HepG2 (cell line): ENCODE measurements around the gene ABCC1. TPM values are rescaled to one million over a fixed set of nuclear protein-coding genes. Genes with fewer than 3 reads are reported as not detected.

ENCODE experiments used
- ATF6 ChIP-seq: sonication (generic); formaldehyde crosslinking; conservative IDR thresholded peaks from 2 replicates; pipeline ENCODE4 v1.4.0; 2020; ENCODE audit warnings: missing genetic modification reagents
- ELF1 ChIP-seq: sonication (generic); formaldehyde crosslinking; IDR thresholded peaks from 2 replicates; pipeline ENCODE4 v1.4.0; 2020; ENCODE audit warnings: missing genetic modification reagents
- FOSL1 ChIP-seq: sonication (generic); formaldehyde crosslinking; IDR thresholded peaks from 2 replicates; pipeline ENCODE4 v1.9.0; 2021; ENCODE audit warnings: missing genetic modification reagents, borderline replicate concordance
- KDM6A ChIP-seq: IDR thresholded peaks from 2 replicates; pipeline ENCODE4 v1.6.1; 2016; ENCODE audit warnings: low read depth
- MAX ChIP-seq: IDR thresholded peaks from 2 replicates; pipeline ENCODE4 v1.6.1; 2012; ENCODE audit warnings: inconsistent platforms
- MIXL1 ChIP-seq: IDR thresholded peaks from 2 replicates; pipeline ENCODE4 v1.6.1; 2016
- NRL ChIP-seq: sonication (generic); formaldehyde crosslinking; IDR thresholded peaks from 2 replicates; pipeline ENCODE4 v1.5.0; 2020; ENCODE audit warnings: missing genetic modification reagents, mild to moderate bottlenecking, moderate library complexity, borderline replicate concordance
- PAXIP1 ChIP-seq: sonication (generic); formaldehyde crosslinking; conservative IDR thresholded peaks from 2 replicates; pipeline ENCODE4 v1.4.0; 2020; ENCODE audit warnings: mild to moderate bottlenecking, missing genetic modification reagents, moderate library complexity
- SKI ChIP-seq: fragments of 450-650 bp; IDR thresholded peaks from one replicate; pipeline ENCODE4 v1.6.1; 2018; ENCODE audit warnings: mild to moderate bottlenecking; ENCODE audit not compliant: partially characterized antibody
- SPEN ChIP-seq: sonication (generic); formaldehyde crosslinking; IDR thresholded peaks from 2 replicates; pipeline ENCODE4 v1.5.1; 2020; ENCODE audit warnings: low read depth, mild to moderate bottlenecking, missing genetic modification reagents
- SRSF1 ChIP-seq: fragments of 200-400 bp; formaldehyde crosslinking; optimal IDR thresholded peaks from 2 replicates; pipeline ENCODE3; 2017; ENCODE audit warnings: mild to moderate bottlenecking, low read depth, low read length, moderate library complexity
- YY1 ChIP-seq: IDR thresholded peaks from 2 replicates; pipeline ENCODE4 v1.6.1; 2011; ENCODE audit warnings: low read length, low read depth, moderate library complexity, mild to moderate bottlenecking; ENCODE audit not compliant: insufficient read depth, insufficient replicate concordance
- ZBTB39 ChIP-seq: sonication (generic); formaldehyde crosslinking; IDR thresholded peaks from 2 replicates; pipeline ENCODE4 v1.5.0; 2020; ENCODE audit warnings: missing genetic modification reagents
- ZNF276 ChIP-seq: sonication (generic); formaldehyde crosslinking; IDR thresholded peaks from 2 replicates; pipeline ENCODE4 v1.4.0; 2020; ENCODE audit warnings: mild to moderate bottlenecking, low read depth, missing genetic modification reagents
- ZNF546 ChIP-seq: sonication (generic); formaldehyde crosslinking; conservative IDR thresholded peaks from 2 replicates; pipeline ENCODE4 v1.8.1; 2023; ENCODE audit warnings: mild to moderate bottlenecking, missing genetic modification reagents
- ZNF614 ChIP-seq: IDR thresholded peaks from 2 replicates; pipeline ENCODE4 v1.6.1; 2018; ENCODE audit warnings: missing biosample characterization, missing genetic modification reagents, inconsistent platforms, borderline replicate concordance
- polyA plus RNA-seq, 8 experiments: library from polyadenylated mRNA; depleted of rRNA in 3 of 8; stranded (reverse) in 7 of 8; unstranded in 1 of 8; fragments of >200 nt; fragmentation: Illumina TruSeq in 4 of 8; extraction: Trizol in 4 of 8; gene quantifications; 2 replicates each; pipeline versions ENCODE4 v1.2.1 to v1.2.3, GENCODE V29; 2011 to 2016; ENCODE audit warnings: low read depth in 4 of 8, missing spikeins in 1 of 8, mixed read lengths in 1 of 8; ENCODE audit not compliant: insufficient read depth in 1 of 8
- total RNA-seq, 5 experiments: library from RNA; depleted of rRNA; stranded (reverse); fragments of >200 nt; fragmentation: Illumina TruSeq; extraction: Trizol; gene quantifications; 2 replicates each; pipeline ENCODE4 v1.2.3, GENCODE V29; 2016; ENCODE audit warnings: low read depth in 1 of 5
- TF ChIP-seq, protein P1 (sequence below): IDR thresholded peaks from 2 replicates; pipeline ENCODE4 v1.6.1; 2012; ENCODE audit warnings: low read depth, low read length, improper control_type of control experiment

ABCC1 gene
- total and polyA plus RNA-seq, 2 of the 13 experiments (the other 11 are each of a cell fraction or from before 2014, with no cell fraction given): 13.0 to 30.6 TPM

DNA sequence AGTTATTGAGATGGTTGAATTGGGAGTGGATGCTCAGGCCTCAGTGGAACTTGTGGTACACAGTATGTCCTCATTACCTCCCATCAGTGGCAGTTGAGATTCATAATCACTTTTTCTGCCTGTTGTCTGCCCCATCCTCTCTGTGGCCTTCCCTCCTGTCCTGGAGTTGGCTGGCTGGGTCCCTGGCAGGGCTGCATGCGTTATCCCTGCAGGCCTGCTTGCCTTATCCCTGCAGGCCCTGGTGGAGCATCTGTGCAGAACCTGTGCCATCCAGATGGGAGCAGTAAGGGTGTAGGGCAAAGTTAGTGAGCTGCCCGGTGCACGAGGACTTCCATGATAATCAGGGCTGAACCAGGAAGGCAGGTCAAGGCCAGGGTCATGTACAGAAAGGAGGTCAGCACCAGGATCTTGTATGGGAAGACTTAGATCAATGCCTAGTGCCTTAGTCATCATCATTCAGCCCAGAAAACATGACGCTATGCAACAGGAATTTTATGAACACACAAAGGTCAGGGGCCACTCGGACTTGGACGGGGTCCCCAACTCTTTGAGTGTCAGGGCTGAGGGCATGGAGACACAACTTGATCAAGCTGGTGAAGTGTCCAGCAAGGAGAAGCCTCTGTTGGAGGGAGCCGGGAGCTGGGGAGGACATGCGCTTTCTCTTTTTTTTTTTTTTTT lies 47.2 kb downstream of the ABCC1 start (continued):
- TF ChIP-seq PAXIP1 (CRISPR knock-in tag) (peak; percentile 80), SRSF1 (no peak), FOSL1 (CRISPR knock-in tag) (peak; percentile 96), YY1 (peak; percentile 24), SKI (peak; percentile 100), MIXL1 (CRISPR knock-in tag) (peak; percentile 82; the same call in 1 of the 2 replicates), ZNF614 (CRISPR knock-in tag) (peak; percentile 63; the same call in 1 of the 2 replicates), ELF1 (CRISPR knock-in tag) (peak; percentile 75), SPEN (CRISPR knock-in tag) (peak; percentile 78; the same call in 1 of the 2 replicates), KDM6A (CRISPR knock-in tag) (peak; percentile 75; the same call in 1 of the 2 replicates), NRL (CRISPR knock-in tag) (peak; percentile 71), ZNF276 (CRISPR knock-in tag) (no peak), ATF6 (CRISPR knock-in tag) (no peak), ZNF546 (CRISPR knock-in tag) (no peak), ZBTB39 (no peak; the same call in 1 of the 2 replicates), MAX (peak; percentile 87)
- TF ChIP-seq, protein P1, sequence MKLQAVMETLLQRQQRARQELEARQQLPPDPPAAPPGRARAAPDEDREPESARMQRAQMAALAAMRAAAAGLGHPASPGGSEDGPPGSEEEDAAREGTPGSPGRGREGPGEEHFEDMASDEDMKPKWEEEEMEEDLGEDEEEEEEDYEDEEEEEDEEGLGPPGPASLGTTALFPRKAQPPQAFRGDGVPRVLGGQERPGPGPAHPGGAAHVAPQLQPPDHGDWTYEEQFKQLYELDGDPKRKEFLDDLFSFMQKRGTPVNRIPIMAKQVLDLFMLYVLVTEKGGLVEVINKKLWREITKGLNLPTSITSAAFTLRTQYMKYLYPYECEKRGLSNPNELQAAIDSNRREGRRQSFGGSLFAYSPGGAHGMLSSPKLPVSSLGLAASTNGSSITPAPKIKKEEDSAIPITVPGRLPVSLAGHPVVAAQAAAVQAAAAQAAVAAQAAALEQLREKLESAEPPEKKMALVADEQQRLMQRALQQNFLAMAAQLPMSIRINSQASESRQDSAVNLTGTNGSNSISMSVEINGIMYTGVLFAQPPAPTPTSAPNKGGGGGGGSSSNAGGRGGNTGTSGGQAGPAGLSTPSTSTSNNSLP: peak; percentile 97
